ENCODE results near the gene TLR6.
"Not testable (repeated sequence)": the region's sequence is repeated elsewhere in the genome, so short reads cannot be mapped to it uniquely, and the experiment has no call there.

TLR6 gene

DNA sequence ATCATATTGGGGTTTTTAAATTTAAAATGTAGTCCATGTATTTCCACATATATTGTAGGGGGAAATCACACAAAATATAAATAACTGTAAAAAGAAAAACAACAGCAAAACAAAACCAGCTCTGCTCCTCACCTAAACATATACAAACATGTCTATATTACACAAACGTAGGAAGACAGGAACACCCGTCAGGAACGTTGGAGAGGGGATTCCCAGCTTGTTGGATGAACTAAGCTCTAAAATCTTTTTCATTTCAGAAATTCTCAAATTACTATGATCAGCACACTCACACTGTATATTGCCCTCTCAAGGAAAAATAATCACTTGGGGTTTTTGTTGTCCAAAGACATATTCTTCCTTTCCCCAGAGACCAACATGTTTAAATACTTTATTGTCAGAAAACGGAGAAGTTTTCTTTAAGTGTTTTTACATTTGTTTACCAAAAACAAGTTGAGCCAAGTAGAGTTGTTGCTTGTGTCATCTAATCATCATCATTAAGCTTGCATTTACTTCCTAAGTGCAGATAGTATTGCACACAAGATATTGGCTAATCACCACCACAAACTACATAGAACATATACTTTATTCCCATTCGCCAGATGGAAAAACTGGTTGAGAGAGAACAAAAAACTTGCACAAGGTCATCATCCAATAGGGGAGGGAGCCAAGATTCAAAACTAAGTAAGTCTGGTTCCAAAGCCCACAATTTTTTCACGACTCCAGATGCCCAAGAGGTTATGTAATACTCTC, 71.4 kb downstream of the TLR6 start:
- no peak for DNase-seq

DNA sequence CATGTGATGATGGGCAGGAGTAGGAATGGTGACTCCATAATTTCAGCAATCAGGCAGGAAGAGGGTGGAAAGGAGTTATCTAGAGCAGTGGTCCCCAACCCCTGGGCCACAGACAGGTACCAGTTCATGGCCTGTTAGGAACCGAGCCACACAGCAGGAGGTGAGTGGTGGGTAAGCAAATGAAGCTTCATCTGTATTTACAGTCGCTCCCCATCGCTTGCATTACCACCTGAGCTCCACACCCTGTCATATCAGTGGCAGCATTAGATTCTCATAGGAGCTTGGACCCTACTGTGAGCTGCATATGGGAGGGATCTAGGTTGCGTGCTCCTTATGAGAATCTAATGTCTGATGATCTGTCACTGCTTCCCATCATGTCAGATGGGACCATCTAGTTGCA, 72.5 kb downstream of the TLR6 start:
- no peak for DNase-seq

GRCh38 chr4:38783109-38783460, 73.5 kb downstream of the TLR6 start:
- no peak for DNase-seq

GRCh38 chr4:38782452-38783108, 74.0 kb downstream of the TLR6 start, which contains the start of gene TLR10:
TLR10 (minus strand) TSS chr4:38782990; CDS start chr4:38775590, 7,400 bp downstream.
- DNase-seq = peak; percentile 60

DNA sequence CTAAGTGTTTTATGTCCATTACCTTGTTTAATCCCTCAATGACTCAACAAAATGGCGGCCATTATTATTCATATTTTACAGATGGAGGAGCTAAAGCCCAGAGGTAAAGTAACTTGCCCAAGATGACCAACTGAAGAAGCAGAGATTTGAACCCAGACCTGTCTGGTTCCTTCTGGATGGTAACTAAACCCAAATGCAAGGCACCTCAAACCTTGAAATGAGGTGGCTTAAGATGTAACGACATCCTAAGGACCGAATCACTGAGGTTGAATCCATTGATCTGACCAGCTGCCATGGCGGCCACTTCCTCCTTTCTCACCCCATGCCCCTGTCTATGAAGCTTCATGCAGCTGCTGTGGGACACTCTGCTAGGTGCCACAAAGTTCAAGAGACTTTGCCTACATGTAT, 74.8 kb downstream of the TLR6 start:
- no peak for DNase-seq

GRCh38 chr4:38780833-38781484, 75.7 kb downstream of the TLR6 start:
- no peak for DNase-seq

GRCh38 chr4:38779790-38780189, 76.8 kb downstream of the TLR6 start:
- no peak for DNase-seq

GRCh38 chr4:38777925-38778324, 78.7 kb downstream of the TLR6 start:
- DNase-seq = not testable (repeated sequence)

- DNase-seq = no peak
Observed at GRCh38 chr4:38775326-38775725, 81.3 kb downstream of the TLR6 start.

DNA sequence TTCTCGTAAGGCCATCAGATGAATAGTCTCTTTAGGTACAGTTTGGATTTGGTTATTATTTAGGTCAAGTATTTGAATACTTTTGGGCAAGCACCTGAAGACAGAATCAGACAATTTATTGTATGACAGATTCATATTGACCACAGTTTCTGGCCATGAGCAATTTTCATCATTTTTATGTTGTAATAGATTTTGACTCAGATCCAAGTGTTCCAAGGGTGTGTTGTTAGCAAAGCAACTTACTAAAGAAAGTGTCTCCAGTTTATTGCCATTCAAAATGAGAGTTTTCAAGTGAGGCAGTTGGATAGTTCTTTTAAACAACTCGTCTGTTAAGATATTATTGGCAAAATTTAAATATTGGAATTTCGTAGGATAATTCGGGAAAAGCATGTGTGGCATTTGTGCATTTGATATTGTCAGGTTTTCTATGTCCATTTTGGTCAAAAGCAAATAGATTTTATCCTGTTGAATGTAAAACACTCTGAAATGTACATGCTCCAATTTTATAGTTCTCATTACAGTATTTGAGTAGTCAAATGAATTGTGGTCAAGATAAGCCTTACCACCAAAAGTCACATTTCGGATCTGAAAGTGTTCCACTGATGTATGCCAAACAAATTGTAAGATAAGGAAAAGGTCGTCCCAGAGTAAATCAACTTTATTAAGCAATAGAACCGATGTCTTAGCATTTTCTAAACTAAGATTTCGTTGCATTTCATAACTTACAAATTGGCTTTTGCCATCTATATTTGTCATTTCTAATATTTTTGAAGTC, 82.2 kb downstream of the TLR6 start:
- DNase-seq = no peak
